Activated CD4-positive, alpha-beta T cell treated with anti-CD3 and anti-CD28 coated beads, Interleukin-2, amount 10 ng/mL, durations not matched to agents 24 days and 14 days (primary cell): ENCODE data around the gene EIF5A. TPM values are rescaled to one million over a fixed set of nuclear protein-coding genes. Genes with fewer than 3 reads are reported as not detected.

Experiments used
- DNase-seq: peaks from one replicate; pipeline ENCODE4 v3.0.0; 2022
- H3K27ac Mint-ChIP-seq: one replicate; pipeline ENCODE4 v1.8.0; 2022; ENCODE audit warnings: mild to moderate bottlenecking, mixed read lengths
- H3K27me3 Mint-ChIP-seq: one replicate; pipeline ENCODE4 v1.8.0; 2022; ENCODE audit warnings: mixed read lengths
- H3K36me3 Mint-ChIP-seq: one replicate; pipeline ENCODE4 v1.8.0; 2022; ENCODE audit warnings: low read depth, mild to moderate bottlenecking, mixed read lengths
- H3K4me1 Mint-ChIP-seq: one replicate; pipeline ENCODE4 v1.8.0; 2021; ENCODE audit warnings: mixed read lengths
- H3K4me3 Mint-ChIP-seq: one replicate; pipeline ENCODE4 v1.8.0; 2022; ENCODE audit warnings: mild to moderate bottlenecking, moderate library complexity, mixed read lengths
- H3K9me3 Mint-ChIP-seq: one replicate; pipeline ENCODE4 v1.8.0; 2021; ENCODE audit warnings: mixed read lengths
- intact Hi-C: fragments of 100-400 bp; cut with micrococcal nuclease; formaldehyde crosslinking; loops from one replicate; pipeline ENCODE4 v1.15.1; 2023
- total RNA-seq: library from RNA; stranded (reverse); gene quantifications from 2 replicates; pipeline ENCODE4 v1.2.3, GENCODE V29; 2022

The EIF5A gene
- total RNA-seq, 1 donor from 2014 or later: 1,327 TPM

DNA sequence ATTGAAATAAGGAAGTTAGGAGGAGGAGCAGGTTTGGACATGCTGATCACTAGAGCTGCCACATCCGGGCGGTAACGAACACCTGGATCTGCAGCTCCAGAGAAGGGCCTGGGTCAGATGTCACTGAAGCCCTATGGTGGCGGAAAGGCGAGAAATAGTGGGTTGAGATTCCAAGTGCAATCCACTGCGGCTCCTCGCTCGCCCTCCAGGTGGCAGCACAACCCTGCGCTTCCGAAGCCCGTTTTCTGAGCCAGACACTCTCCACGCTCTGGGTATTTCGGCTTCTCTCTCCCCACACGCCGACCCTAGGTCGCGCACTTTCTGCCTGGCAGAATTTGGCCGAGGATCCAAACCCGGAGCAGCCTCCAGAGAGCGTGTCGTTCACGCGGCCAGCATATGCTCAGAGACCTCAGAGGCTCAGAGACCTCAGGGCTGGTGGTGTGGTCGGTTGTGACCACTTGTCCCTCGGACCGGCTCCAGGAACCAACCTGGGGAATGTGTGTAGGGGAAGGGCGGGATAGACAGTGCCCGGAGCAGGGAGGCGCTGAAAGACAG is 26.8 kb upstream of the EIF5A start:
- DNase-seq: peak; percentile 93
- H3K4me3 Mint-ChIP-seq: peak overlapping the region; percentile 84
- intact Hi-C loops: loop anchor here (1.0 to 2.0 kb wide), 5 partner anchors 16 to 156 kb away; partner anchors contain the start of genes CLDN7, EIF5A and KCTD11
- no peaks in the 10 kb centered on the region for H3K9me3 Mint-ChIP-seq
- H3K4me1 Mint-ChIP-seq: peaks cover 10% of the 10 kb centered on the region
- H3K27ac Mint-ChIP-seq: peak overlapping the region; percentile 76
- no peaks in the 10 kb centered on the region for H3K36me3 Mint-ChIP-seq
- H3K27me3 Mint-ChIP-seq: peaks cover 32% of the 10 kb centered on the region

- peak within 1 kb of the TSS; percentile 84 for H3K4me3 Mint-ChIP-seq
- H3K36me3 Mint-ChIP-seq: no peaks in the 10 kb centered on the region
- intact Hi-C loops: loop anchor here (1.0 to 2.0 kb wide), 3 partner anchors 19 to 71 kb away; partner anchors contain the start of genes CLDN7, EIF5A and KCTD11
- DNase-seq: peak; percentile 94
- H3K27ac Mint-ChIP-seq: peak within 1 kb of the TSS; percentile 76
- peaks cover 10% of the 10 kb centered on the region for H3K4me1 Mint-ChIP-seq
- H3K27me3 Mint-ChIP-seq: peaks cover 32% of the 10 kb centered on the region
- H3K9me3 Mint-ChIP-seq: no peaks in the 10 kb centered on the region
Observed at GRCh38 chr17:7281074-7281952, 26.1 kb upstream of the EIF5A start, which contains the start of gene SLC2A4. TSS of gene SLC2A4 (plus strand) at chr17:7281718. CDS start at chr17:7281935, 217 bp downstream.

GRCh38 chr17:7281953-7282751 is 25.3 kb upstream of the EIF5A start:
- no peak overlapping the region for H3K27ac Mint-ChIP-seq
- intact Hi-C loops: loop anchor here (1.0 to 2.0 kb wide), 3 partner anchors 19 to 71 kb away; partner anchors contain the start of genes CLDN7, EIF5A and KCTD11
- H3K4me3 Mint-ChIP-seq: peak overlapping the region; percentile 84
- no peak for DNase-seq
- H3K27me3 Mint-ChIP-seq: peaks cover 35% of the 10 kb centered on the region
- no peaks in the 10 kb centered on the region for H3K9me3 Mint-ChIP-seq
- peaks cover 10% of the 10 kb centered on the region for H3K4me1 Mint-ChIP-seq
- H3K36me3 Mint-ChIP-seq: no peaks in the 10 kb centered on the region

- H3K36me3 Mint-ChIP-seq: no peaks in the 10 kb centered on the region
- H3K27me3 Mint-ChIP-seq: peaks cover 39% of the 10 kb centered on the region
- DNase-seq: no peak
- H3K9me3 Mint-ChIP-seq: no peaks in the 10 kb centered on the region
- intact Hi-C loops: no loop called here
- no peak overlapping the region for H3K27ac Mint-ChIP-seq
- H3K4me3 Mint-ChIP-seq: peak overlapping the region; percentile 6
- peaks cover 10% of the 10 kb centered on the region for H3K4me1 Mint-ChIP-seq
Observed at GRCh38 chr17:7282752-7283321, 24.6 kb upstream of the EIF5A start.

DNA sequence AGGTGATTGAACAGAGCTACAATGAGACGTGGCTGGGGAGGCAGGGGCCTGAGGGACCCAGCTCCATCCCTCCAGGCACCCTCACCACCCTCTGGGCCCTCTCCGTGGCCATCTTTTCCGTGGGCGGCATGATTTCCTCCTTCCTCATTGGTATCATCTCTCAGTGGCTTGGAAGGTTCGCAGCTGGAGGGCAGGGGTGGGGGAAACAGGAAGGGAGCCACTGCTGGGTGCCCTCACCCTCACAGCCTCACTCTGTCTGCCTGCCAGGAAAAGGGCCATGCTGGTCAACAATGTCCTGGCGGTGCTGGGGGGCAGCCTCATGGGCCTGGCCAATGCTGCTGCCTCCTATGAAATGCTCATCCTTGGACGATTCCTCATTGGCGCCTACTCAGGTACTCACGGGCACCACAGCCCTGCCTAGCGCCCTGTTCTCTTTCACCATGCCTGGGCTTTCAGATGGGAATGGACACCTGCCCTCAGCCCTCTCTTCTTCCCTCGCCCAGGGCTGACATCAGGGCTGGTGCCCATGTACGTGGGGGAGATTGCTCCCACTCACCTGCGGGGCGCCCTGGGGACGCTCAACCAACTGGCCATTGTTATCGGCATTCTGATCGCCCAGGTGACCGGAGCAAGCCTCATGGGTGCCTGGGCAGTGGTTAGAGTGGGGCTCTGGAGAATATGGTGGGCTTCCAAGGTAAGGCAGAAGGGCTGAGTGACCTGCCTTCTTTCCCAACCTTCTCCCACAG is 23.8 kb upstream of the EIF5A start:
- H3K9me3 Mint-ChIP-seq: no peaks in the 10 kb centered on the region
- intact Hi-C loops: no loop called here

DNA sequence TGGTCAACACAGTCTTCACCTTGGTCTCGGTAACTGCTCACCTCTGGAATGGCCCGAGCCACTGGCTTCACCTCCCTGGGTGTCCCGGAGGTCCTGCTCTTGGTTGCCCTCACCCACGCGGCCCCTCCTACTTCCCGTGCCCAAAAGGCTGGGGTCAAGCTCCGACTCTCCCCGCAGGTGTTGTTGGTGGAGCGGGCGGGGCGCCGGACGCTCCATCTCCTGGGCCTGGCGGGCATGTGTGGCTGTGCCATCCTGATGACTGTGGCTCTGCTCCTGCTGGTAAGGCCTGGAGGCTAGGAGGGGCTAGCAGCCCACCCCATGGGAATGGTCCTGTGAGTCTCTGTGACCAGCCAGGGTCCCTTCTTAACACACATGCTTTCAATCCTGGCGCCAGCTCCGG is 22.5 kb upstream of the EIF5A start:
- intact Hi-C loops: no loop called here
- peaks cover 10% of the 10 kb centered on the region for H3K4me1 Mint-ChIP-seq
- no peak overlapping the region for H3K4me3 Mint-ChIP-seq

More for the DNA sequence above, 23.8 kb upstream of the EIF5A start:
- H3K36me3 Mint-ChIP-seq: no peaks in the 10 kb centered on the region
- peaks cover 44% of the 10 kb centered on the region for H3K27me3 Mint-ChIP-seq
- H3K27ac Mint-ChIP-seq: no peak overlapping the region
- H3K4me3 Mint-ChIP-seq: peak overlapping the region; percentile 7
- H3K4me1 Mint-ChIP-seq: peaks cover 10% of the 10 kb centered on the region
- no peak for DNase-seq

GRCh38 chr17:7285679-7286078 is 21.7 kb upstream of the EIF5A start:
- intact Hi-C loops: no loop called here
- no peak overlapping the region for H3K4me3 Mint-ChIP-seq
- no peak for DNase-seq
- H3K27me3 Mint-ChIP-seq: peaks cover 38% of the 10 kb centered on the region
- H3K9me3 Mint-ChIP-seq: no peaks in the 10 kb centered on the region
- peaks cover 6% of the 10 kb centered on the region for H3K4me1 Mint-ChIP-seq
- no peaks in the 10 kb centered on the region for H3K36me3 Mint-ChIP-seq
- no peak overlapping the region for H3K27ac Mint-ChIP-seq

More for the DNA sequence above, 22.5 kb upstream of the EIF5A start:
- no peaks in the 10 kb centered on the region for H3K9me3 Mint-ChIP-seq
- H3K27ac Mint-ChIP-seq: no peak overlapping the region
- no peaks in the 10 kb centered on the region for H3K36me3 Mint-ChIP-seq
- DNase-seq: no peak
- H3K27me3 Mint-ChIP-seq: peaks cover 42% of the 10 kb centered on the region

DNA sequence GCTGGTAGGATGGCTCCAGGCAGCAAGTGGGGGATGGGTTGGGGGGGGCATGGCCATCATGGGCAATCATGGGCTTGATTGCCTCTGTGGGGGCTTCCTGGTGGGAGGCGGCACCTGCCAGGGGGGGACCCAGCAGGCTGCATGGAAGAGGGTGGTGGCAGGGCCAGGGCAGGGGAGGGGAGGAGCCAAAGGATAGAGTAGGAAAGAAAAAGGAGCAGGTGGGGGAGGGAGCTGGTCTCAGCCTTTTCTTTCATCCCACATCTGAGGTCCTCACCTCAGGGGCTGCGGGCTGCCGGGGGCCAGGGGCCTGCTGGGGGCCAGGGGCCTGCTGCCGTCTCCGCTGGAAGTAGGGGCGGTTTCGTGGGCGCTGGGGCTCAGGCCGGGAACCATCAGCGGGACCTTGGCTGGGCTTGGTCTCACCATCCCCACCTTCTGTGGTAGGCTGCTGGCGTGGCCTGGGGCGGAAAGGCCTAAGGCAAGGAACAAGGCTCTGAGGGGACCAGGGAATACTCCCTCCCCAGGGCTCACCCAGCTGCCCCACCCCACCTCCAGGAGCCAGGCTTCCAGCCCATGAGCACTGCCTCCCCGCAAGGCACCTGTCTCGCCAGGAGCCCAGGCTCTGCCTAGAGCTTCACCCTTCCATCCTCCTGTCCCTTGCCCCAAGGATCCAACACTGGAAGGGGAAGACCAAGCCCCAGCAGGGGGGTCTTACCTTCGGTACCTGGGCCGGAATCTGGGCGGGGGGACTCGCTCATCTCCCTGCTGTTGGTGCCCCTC is 18.0 kb upstream of the EIF5A start:
- no peak for DNase-seq
- H3K4me3 Mint-ChIP-seq: no peak overlapping the region
- peaks cover 2% of the 10 kb centered on the region for H3K4me1 Mint-ChIP-seq
- H3K27ac Mint-ChIP-seq: no peak overlapping the region
- H3K9me3 Mint-ChIP-seq: no peaks in the 10 kb centered on the region
- H3K36me3 Mint-ChIP-seq: no peaks in the 10 kb centered on the region
- intact Hi-C loops: no loop called here
- H3K27me3 Mint-ChIP-seq: peaks cover 44% of the 10 kb centered on the region

DNA sequence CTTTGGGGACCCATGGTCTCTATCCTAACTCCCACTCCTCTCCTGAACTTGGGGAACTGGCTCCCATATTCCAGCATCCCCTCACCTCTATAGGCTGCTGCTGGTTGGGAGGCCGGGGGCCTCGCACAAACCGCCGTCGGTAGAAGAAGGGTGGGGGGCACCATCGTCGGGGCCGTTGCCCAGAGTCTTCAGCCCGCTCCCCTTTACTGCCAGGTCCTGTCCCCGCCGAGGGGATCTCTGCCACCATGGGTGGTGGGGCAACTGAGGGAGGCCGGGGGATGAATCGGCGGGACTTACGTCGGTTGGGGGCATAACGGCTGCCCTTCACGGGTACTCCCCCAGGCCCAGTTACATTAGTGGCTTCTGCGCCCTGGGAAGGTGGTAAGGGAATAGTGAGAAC is 17.3 kb upstream of the EIF5A start:
- H3K27me3 Mint-ChIP-seq: peaks cover 47% of the 10 kb centered on the region
- no peak overlapping the region for H3K4me3 Mint-ChIP-seq
- no peak for DNase-seq
- intact Hi-C loops: no loop called here
- H3K9me3 Mint-ChIP-seq: no peaks in the 10 kb centered on the region
- no peak overlapping the region for H3K27ac Mint-ChIP-seq
- H3K36me3 Mint-ChIP-seq: no peaks in the 10 kb centered on the region
- H3K4me1 Mint-ChIP-seq: peaks cover 6% of the 10 kb centered on the region

GRCh38 chr17:7290685-7291084 is 16.7 kb upstream of the EIF5A start:
- Mint-ChIP-seq H3K27ac (no peak overlapping the region), H3K9me3 (no peaks in the 10 kb centered on the region), H3K36me3 (no peaks in the 10 kb centered on the region), H3K4me1 (peaks cover 8% of the 10 kb centered on the region), H3K4me3 (no peak overlapping the region), H3K27me3 (peaks cover 50% of the 10 kb centered on the region)
- DNase-seq: no peak
- intact Hi-C loops: no loop called here

DNA sequence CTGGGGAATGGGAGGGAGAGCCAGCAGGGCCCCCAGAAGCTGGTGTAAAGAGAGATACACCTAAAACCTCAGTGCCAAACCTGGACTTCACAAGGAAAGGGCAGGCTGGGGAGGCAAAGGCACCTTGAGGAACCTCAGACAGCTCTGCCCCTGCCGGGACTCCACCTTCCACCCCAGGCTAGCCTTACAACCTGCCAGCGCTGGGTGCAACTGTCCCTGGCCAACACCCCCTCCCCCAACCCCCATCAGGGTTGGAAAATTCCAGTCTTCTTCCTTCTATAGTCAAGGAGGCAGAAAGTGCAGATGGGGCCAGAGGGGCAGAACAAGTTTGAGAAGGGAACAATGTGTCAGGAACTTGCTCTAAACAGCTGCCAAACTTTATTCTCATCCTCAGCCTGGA is 15.2 kb upstream of the EIF5A start:
- DNase-seq: no peak
- intact Hi-C loops: no loop called here
- Mint-ChIP-seq H3K4me1 (peaks cover 15% of the 10 kb centered on the region), H3K4me3 (no peak overlapping the region), H3K27me3 (peaks cover 52% of the 10 kb centered on the region), H3K9me3 (no peaks in the 10 kb centered on the region), H3K36me3 (no peaks in the 10 kb centered on the region), H3K27ac (no peak overlapping the region)

DNA sequence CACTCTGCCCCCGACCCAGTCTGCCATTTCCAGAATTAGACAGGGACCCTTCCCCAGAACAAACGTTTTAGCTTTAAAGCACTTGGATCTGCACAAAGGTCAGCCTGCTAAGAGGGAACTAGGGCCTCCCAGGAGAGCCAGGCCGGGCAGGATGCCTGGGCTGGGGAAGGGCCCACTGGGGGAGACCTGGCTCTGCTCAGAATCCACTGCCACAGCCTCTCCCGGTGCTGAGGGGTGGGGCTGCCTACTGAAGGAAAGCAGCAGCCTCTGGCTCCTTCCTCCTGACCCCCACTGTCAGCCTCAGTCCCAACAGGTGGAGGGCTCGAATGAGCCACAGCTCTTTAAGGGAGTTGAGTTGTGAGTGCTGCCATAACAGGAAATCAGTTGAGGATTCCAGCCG is 14.7 kb upstream of the EIF5A start:
- Mint-ChIP-seq H3K9me3 (no peaks in the 10 kb centered on the region), H3K4me3 (no peak overlapping the region), H3K27me3 (peaks cover 49% of the 10 kb centered on the region), H3K36me3 (no peaks in the 10 kb centered on the region), H3K4me1 (peaks cover 15% of the 10 kb centered on the region), H3K27ac (peak overlapping the region; percentile 59)
- DNase-seq: peak; percentile 57
- intact Hi-C loops: no loop called here
